IPS-15b (cell line): ENCODE data around the gene ZNFX1.

ENCODE experiments used
- H3K27me3 ChIP-seq: one replicate; pipeline ENCODE4 v1.6.1; 2013; ENCODE audit warnings: low read length; ENCODE audit not compliant: control insufficient read depth, insufficient read depth
- H3K36me3 ChIP-seq: one replicate; pipeline ENCODE4 v1.6.1; 2013; ENCODE audit warnings: low read length; ENCODE audit not compliant: control insufficient read depth, insufficient read depth
- H3K4me1 ChIP-seq: one replicate; pipeline ENCODE4 v1.6.1; 2013; ENCODE audit warnings: mild to moderate bottlenecking, low read length; ENCODE audit not compliant: control insufficient read depth, insufficient read depth
- H3K4me3 ChIP-seq: one replicate; pipeline ENCODE4 v1.5.1; 2013; ENCODE audit warnings: low read depth, low read length
- H3K9ac ChIP-seq: one replicate; pipeline ENCODE4 v1.6.1; 2013; ENCODE audit warnings: low read depth, mild to moderate bottlenecking, low read length
- H3K9me3 ChIP-seq: one replicate; pipeline ENCODE4 v1.6.1; 2013; ENCODE audit warnings: mild to moderate bottlenecking, low read length; ENCODE audit not compliant: control insufficient read depth, insufficient read depth

The ZNFX1 gene

DNA sequence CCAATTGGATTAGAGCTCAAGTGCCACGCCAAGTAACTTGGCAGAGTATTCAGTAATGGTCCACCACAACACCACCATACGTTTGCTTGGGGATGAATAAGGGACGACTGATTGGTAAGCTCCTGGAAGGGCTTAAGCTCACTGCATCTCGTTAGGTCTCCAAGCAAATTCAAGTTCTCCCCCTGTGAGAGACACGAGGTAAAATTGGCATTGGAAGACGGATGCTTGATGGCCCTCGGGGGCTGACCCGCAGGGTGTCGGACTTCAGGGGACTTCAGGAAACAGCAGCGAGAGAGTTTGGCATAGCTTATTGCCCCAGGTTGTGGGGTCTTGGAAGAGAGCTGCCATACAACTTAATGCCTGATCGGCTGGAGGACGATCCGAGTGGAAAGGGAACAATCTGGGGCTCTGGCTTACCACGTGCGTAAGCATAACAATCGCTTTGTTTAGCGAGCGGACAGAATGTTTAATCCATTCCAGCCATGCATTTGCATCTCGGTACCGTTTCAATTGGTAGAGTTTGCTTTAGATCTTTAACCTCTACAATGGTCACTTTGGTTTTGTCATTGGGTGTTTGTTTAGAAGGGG, 4.8 kb upstream of the ZNFX1 start:
- Histone ChIP-seq H3K4me1 (peaks cover 15% of the 10 kb centered on the region), H3K36me3 (peaks cover 84% of the 10 kb centered on the region), H3K9ac (peak overlapping the region; percentile 100), H3K4me3 (peak overlapping the region; percentile 91), H3K27me3 (no peaks in the 10 kb centered on the region), H3K9me3 (no peaks in the 10 kb centered on the region)

DNA sequence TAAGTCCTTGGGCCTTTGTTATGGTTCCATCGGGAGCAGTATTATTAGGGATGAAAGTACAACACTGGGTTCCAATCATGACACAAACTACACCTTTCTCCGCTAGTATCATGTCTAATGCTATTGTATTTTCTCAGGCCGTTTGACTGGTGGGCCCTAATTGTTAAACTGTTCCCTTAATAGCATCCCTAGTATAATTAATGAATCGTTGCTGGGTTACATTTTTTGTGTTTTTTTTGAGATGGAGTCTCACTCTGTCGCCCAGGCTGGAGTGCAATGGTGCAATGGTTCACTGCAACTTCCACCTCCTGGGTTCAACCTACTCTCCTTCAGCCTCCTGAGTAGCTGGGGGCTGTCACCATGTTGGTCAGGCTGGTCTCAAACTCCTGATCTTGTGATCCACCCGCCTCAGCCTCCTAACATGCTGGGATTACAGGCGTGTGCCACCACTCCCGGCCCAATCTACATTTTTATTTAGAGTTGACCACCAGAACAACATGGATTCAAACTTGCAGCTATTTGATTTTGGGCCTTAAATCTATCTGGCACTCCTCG, 4.1 kb upstream of the ZNFX1 start:
- peak overlapping the region; percentile 91 for H3K4me3 ChIP-seq
- peaks cover 14% of the 10 kb centered on the region for H3K4me1 ChIP-seq
- H3K27me3 ChIP-seq: no peaks in the 10 kb centered on the region
- H3K9ac ChIP-seq: peak overlapping the region; percentile 100
- no peaks in the 10 kb centered on the region for H3K9me3 ChIP-seq
- H3K36me3 ChIP-seq: peaks cover 77% of the 10 kb centered on the region

DNA sequence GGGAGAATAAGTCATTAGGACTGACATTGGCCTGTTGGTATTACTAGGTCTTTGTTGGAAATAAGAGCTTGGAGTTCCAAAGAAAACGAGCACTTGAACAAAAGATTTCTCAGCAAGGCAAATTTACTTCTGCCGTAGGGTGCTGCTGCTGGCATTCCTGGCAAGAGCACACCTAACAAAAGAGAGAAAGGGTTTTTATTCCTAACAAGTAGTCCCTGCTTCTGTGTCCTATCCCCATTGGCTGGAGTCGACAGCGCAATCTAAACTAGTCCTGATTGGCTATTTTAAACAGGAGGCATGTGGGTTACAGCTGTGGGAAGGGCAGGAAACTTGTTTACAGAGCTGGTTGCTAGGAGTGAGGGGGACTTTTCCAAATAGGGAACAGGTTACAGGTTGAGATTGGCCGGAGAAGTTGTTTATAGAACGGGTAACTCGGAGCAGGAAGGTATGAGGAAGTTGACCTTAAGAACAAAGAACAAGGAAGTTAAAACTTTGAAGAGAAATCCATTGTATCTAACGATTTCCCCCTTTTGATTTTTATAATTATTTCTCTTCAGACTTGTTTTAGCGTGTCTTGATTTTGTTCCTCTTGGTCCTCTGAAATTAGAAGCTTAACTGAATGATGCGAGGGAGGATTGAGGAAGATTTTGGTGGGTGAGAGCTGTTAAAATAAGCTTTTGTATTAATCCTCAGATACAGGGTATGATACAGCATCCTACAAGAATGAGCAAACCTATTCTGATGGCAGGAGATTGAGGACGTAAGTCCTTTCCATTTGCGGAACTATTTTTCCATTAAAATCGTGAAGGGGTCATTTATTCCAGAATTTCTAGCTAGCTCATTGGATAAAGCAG, 3.4 kb upstream of the ZNFX1 start:
- no peaks in the 10 kb centered on the region for H3K9me3 ChIP-seq
- no peaks in the 10 kb centered on the region for H3K27me3 ChIP-seq
- peak overlapping the region; percentile 100 for H3K9ac ChIP-seq
- peaks cover 7% of the 10 kb centered on the region for H3K4me1 ChIP-seq
- peak overlapping the region; percentile 91 for H3K4me3 ChIP-seq
- peaks cover 70% of the 10 kb centered on the region for H3K36me3 ChIP-seq

DNA sequence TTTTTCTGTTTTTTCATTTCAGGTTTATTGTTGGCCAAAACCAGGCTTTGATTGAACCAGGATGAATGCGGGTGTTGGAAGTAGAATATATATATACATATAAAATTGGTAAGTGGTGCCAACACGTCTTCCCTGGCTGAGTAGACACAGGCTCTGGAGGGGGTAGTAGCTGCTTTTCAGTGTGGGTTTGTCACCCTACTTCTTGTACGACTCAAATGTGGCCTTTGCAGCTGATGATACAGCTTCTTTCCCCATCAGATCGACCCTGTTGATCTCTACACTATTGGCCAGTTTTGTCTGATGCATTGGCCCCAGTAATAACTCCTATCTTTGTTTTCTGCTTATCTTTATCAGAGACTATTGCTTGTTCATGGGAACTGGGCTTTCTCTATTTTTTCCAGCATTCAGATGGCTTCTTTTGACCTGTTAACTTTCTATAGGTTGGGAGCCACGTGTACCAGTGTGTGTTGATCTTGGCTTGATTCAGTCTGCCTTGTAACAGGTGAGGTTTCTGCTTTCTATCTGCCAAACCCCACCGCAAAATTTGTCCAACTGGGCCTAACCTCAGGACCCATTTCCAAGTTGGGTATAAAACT, 2.7 kb upstream of the ZNFX1 start:
- Histone ChIP-seq H3K4me1 (peaks cover 7% of the 10 kb centered on the region), H3K36me3 (peaks cover 63% of the 10 kb centered on the region), H3K9ac (peak overlapping the region; percentile 100), H3K9me3 (no peaks in the 10 kb centered on the region), H3K4me3 (peak overlapping the region; percentile 91), H3K27me3 (no peaks in the 10 kb centered on the region)

DNA sequence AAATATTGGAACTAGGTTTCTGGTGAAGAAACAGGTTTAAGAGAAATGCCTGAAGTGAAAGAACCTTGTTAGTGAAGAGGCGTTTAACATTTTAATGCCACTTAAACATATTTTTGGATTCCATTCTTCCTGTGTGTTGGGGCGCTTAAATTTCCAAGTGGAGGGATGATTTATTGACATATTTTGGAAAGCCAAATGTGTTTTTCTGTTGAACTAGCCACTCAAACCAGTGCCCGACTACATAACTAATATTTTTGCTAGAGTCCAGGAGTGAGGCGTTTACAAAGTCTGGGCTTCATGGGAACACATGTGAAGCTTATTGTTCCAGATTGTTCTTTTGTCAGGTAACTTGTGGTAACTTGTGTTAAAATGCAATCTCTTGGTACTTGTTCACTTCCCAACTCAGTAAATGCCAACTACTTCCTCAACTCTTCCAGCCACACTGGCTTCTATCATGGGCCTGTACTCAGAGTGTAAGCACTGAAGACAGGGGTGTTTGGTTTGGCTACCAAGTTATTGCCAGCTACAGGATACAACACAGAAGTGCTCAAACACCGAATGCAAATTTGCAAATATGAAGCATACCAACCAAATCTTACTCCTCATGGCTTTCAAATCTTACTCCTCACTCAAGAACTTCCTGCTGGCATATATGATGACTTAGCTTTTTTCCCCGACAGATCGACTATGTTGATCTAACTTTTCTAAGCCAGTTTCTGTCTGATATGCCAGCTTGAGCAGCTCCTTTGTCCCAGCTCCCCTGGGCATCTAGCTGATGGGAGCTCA, 2.0 kb upstream of the ZNFX1 start:
- peaks cover 60% of the 10 kb centered on the region for H3K36me3 ChIP-seq
- H3K9me3 ChIP-seq: no peaks in the 10 kb centered on the region
- H3K4me3 ChIP-seq: peak overlapping the region; percentile 91
- peak overlapping the region; percentile 100 for H3K9ac ChIP-seq
- no peaks in the 10 kb centered on the region for H3K27me3 ChIP-seq
- H3K4me1 ChIP-seq: peaks cover 7% of the 10 kb centered on the region

DNA sequence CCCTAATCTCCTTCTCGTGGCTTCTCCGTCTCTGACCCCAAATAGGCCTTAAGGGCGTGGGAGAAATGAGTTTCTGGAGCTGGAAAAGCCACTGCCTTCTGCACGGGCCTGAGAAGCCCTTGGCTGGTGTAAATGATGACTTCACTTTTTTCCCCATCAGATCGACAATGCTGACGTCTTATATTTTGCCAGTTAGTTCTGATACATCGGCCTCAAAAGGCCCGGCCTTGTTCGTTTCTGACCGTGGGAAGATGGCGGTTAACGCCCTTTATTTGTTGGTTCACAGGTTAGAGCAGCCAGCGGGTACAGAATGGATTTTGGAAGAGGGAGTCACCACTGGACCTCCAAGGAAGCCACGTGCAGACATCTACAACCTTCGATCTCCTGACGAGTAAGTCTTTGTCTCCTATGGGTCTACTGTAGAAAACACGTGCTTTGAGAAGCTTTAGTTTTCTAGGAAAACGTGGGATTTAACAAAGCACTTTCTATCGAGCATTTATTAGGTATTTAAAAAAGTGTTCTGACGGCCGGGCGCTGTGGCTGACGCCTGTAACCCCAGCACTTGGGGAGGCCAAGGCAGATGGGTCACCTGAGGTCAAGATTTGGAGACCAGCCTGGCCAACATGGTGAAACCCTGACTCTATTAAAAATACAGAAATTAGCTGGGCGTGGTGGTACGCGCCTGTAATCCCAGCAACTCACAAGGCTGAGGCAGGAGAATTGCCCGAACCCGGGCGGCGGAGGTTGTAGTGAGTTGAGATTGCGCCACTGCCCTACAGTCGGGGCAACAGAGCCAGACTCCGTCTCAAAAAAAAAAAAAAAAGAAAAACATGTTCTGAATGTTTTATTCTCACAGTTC, 1.2 kb upstream of the ZNFX1 start:
- Histone ChIP-seq H3K4me3 (peak overlapping the region; percentile 91), H3K36me3 (peaks cover 57% of the 10 kb centered on the region), H3K9me3 (no peaks in the 10 kb centered on the region), H3K4me1 (peaks cover 7% of the 10 kb centered on the region), H3K27me3 (no peaks in the 10 kb centered on the region), H3K9ac (peak overlapping the region; percentile 100)

DNA sequence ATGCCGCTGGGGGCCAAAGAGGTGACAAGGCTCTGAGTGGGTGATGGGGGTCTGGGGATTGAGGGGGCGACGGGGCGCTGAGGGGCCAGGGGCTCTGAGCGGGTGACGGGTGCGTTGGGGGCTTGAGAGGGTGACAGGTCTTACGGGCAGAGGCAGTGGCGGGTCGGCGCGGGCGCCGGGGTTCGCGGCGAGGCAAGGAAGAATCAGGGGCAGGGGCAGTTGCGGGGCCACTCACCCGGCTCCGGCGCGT, 146 bp downstream of the ZNFX1 start:
- Histone ChIP-seq H3K4me3 (peak overlapping the region; percentile 91), H3K4me1 (peaks cover 3% of the 10 kb centered on the region), H3K9ac (no peak overlapping the region), H3K27me3 (no peaks in the 10 kb centered on the region), H3K36me3 (peaks cover 43% of the 10 kb centered on the region), H3K9me3 (no peaks in the 10 kb centered on the region)

DNA sequence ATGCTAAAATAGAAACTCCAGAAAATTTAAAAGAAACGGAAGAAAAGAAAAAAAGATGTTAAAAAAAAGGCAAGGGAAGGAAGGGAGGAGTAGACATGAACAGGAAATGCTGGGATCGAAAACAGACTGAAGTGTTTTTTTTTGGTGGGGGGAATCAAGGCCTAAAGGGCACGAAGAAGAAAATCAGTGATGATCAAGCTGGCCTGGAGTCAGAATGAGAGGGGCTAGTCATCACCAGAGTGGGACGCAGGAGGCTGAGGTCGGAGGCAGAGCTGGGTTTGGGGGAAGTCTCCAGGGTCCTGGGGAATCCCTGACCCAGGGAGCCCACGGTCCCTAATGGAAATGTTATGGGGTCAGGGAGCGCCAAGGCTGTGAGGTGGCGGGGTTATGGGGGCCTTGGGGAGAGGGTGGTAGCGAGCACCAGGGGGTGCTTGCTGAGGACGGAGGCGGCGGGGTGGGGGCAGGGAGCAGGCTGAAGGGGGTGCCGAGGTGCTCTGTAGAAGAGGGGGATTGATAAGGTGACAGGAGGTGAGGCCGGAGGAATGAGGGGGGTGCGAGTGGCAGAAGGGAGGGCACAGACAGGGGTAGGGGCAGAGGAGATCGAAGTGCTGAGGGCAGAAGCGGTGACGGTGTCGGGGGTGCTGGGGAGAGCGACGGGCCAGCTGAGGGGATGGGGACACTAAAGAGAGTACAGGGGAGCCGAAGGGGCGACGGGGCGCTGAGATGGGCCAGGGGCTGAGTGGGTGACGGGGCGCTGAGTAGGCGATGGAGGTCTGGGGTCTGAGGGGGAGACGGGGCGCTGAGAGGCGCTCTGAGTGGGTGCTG, 684 bp downstream of the ZNFX1 start:
- Histone ChIP-seq H3K4me1 (no peaks in the 10 kb centered on the region), H3K36me3 (peaks cover 38% of the 10 kb centered on the region)

DNA sequence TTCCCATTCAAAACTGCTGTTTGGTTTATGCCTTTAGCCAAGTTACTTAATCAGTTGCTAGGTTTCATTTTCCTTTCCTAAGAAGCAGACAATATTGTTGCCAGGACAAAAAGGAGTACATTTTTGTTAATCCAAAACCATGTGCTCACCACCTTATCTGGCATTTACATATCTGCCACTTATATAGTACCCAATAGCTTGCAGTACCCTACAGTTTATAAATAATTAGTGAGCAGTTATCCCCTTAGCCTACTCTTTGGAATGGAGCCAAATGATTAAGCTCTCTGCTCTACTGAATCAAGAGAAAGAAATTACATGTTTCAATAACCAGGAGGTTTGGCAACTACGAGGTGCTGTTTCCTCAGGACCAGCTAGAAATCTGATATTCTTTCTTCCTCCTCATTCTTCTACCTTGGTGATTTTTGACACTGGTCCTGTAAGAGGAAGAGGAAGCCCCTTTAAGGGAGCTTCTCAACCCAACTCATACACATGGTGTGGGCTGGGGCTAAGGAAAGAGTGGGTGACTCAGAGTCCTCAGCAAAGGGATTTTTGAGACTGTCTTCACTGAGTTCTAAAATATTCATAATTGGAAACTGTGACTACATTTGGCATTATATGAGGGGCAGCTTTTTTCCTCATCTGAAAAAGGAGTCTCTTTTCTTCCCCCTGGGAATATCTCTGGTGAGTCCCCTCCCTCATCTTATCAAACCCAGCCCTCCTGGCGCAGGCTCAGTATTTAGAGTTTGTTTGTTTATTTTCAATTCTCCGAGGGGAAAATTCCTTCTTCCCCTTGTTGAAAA, 1.5 kb downstream of the ZNFX1 start:
- Histone ChIP-seq H3K36me3 (peaks cover 33% of the 10 kb centered on the region), H3K9ac (no peak overlapping the region), H3K9me3 (no peaks in the 10 kb centered on the region), H3K4me3 (peak overlapping the region; percentile 91), H3K27me3 (no peaks in the 10 kb centered on the region), H3K4me1 (no peaks in the 10 kb centered on the region)

More for the DNA sequence above, 684 bp downstream of the ZNFX1 start:
- no peaks in the 10 kb centered on the region for H3K9me3 ChIP-seq
- H3K27me3 ChIP-seq: no peaks in the 10 kb centered on the region
- H3K4me3 ChIP-seq: peak overlapping the region; percentile 91
- H3K9ac ChIP-seq: no peak overlapping the region

DNA sequence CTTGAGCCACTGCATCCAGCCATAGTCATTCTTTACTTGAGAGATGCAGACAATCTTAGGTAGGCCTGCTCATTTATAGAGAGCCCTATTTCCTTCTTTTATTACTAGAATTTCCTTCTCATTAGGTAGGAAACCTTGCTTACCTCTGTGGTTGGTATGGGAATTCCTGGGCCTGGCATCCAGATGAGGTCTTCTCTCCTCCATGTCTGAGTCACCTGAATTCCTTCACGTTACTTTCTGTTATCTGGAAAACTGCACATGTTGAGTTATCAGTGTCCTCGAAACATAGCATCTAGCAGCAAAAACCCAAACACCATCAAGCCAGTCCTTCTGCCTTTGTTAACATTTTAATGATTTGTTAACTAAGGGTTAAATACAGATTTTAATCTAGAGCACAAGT, 2.2 kb downstream of the ZNFX1 start:
- H3K36me3 ChIP-seq: peaks cover 33% of the 10 kb centered on the region
- H3K4me3 ChIP-seq: no peak overlapping the region
- no peaks in the 10 kb centered on the region for H3K4me1 ChIP-seq
- no peak overlapping the region for H3K9ac ChIP-seq
- H3K27me3 ChIP-seq: no peaks in the 10 kb centered on the region
- no peaks in the 10 kb centered on the region for H3K9me3 ChIP-seq
